H9 (cell line): ENCODE data around the gene PCSK1N. TPM values are rescaled to one million over a fixed set of nuclear protein-coding genes. Genes with fewer than 3 reads are reported as not detected.

Source experiments
- DNase-seq: peaks from one replicate; pipeline ENCODE4 v3.0.0-alpha.2; 2017
- H2AFZ ChIP-seq: one replicate; pipeline ENCODE4 v1.6.1; 2013; ENCODE audit warnings: mild to moderate bottlenecking, low read length, control low read depth, moderate library complexity
- H2AK5ac ChIP-seq: 2 replicates; pipeline ENCODE4 v1.6.1; 2013; ENCODE audit warnings: low read length, control low read depth, mixed read lengths; ENCODE audit not compliant: insufficient read length
- H2BK120ac ChIP-seq: one replicate; pipeline ENCODE4 v1.6.1; 2013; ENCODE audit warnings: low read depth, mild to moderate bottlenecking, low read length, control low read depth, inconsistent platforms; ENCODE audit not compliant: poor library complexity, severe bottlenecking
- H2BK12ac ChIP-seq: 2 replicates; pipeline ENCODE4 v1.6.1; 2013; ENCODE audit warnings: low read length, control low read depth, mixed read lengths, low read depth; ENCODE audit not compliant: insufficient read length
- H2BK15ac ChIP-seq: 2 replicates; pipeline ENCODE4 v1.6.1; 2013; ENCODE audit warnings: low read depth, low read length, control low read depth
- H2BK20ac ChIP-seq: one replicate; pipeline ENCODE4 v1.6.1; 2013; ENCODE audit warnings: low read depth, mild to moderate bottlenecking, low read length, control low read depth, inconsistent platforms; ENCODE audit not compliant: poor library complexity, severe bottlenecking
- H2BK5ac ChIP-seq: 2 replicates; pipeline ENCODE4 v1.6.1; 2013; ENCODE audit warnings: low read length, control low read depth, mixed read lengths; ENCODE audit not compliant: insufficient read length
- H3K14ac ChIP-seq: 2 replicates; pipeline ENCODE4 v1.6.1; 2013; ENCODE audit warnings: low read length, control low read depth; ENCODE audit not compliant: insufficient read depth
- H3K18ac ChIP-seq: 2 replicates; pipeline ENCODE4 v1.6.1; 2013; ENCODE audit warnings: low read depth, mild to moderate bottlenecking, mixed read lengths, low read length, control low read depth; ENCODE audit not compliant: insufficient read length
- H3K23ac ChIP-seq: 2 replicates; pipeline ENCODE4 v1.6.1; 2013; ENCODE audit warnings: low read length, control low read depth, mixed read lengths, low read depth; ENCODE audit not compliant: insufficient read length
- H3K23me2 ChIP-seq: 2 replicates; pipeline ENCODE4 v1.6.1; 2013; ENCODE audit warnings: low read depth, mild to moderate bottlenecking, mixed read lengths, low read length, control low read depth; ENCODE audit not compliant: insufficient read length, poor library complexity, severe bottlenecking
- H3K27ac ChIP-seq: 2 replicates; pipeline ENCODE4 v1.5.1; 2013; ENCODE audit warnings: low read length, control low read depth, mixed read lengths, low read depth; ENCODE audit not compliant: insufficient read length
- H3K27me3 ChIP-seq: 2 replicates; pipeline ENCODE4 v1.6.1; 2013; ENCODE audit warnings: low read length, control low read depth, inconsistent platforms; ENCODE audit not compliant: insufficient read depth
- H3K4ac ChIP-seq: 2 replicates; pipeline ENCODE4 v1.6.1; 2013; ENCODE audit warnings: low read depth, mild to moderate bottlenecking, control low read depth, inconsistent platforms, low read length, moderate library complexity
- H3K4me1 ChIP-seq: 2 replicates; pipeline ENCODE4 v1.6.1; 2013; ENCODE audit warnings: low read length, control low read depth, inconsistent platforms; ENCODE audit not compliant: insufficient read depth
- H3K4me2 ChIP-seq: 2 replicates; pipeline ENCODE4 v1.6.1; 2013; ENCODE audit warnings: low read length, control low read depth, mixed read lengths; ENCODE audit not compliant: insufficient read length, insufficient read depth
- H3K56ac ChIP-seq: 2 replicates; pipeline ENCODE4 v1.6.1; 2013; ENCODE audit warnings: low read depth, mild to moderate bottlenecking, mixed read lengths, low read length, control low read depth; ENCODE audit not compliant: insufficient read length
- H3K79me1 ChIP-seq: 2 replicates; pipeline ENCODE4 v1.6.1; 2013; ENCODE audit warnings: low read depth, mild to moderate bottlenecking, moderate library complexity, low read length, control low read depth, inconsistent platforms; ENCODE audit not compliant: insufficient read depth, poor library complexity, severe bottlenecking
- H3K79me2 ChIP-seq: 2 replicates; pipeline ENCODE4 v1.6.1; 2013; ENCODE audit warnings: low read length, control low read depth, inconsistent platforms; ENCODE audit not compliant: insufficient read depth
- H3K9ac ChIP-seq: 2 replicates; pipeline ENCODE4 v1.6.1; 2013; ENCODE audit warnings: low read length, control low read depth, mixed read lengths; ENCODE audit not compliant: insufficient read length; ENCODE audit errors: extremely low read depth
- H3K9me3 ChIP-seq: one replicate; pipeline ENCODE4 v1.6.1; 2013; ENCODE audit warnings: low read depth, low read length, inconsistent platforms; ENCODE audit not compliant: control insufficient read depth
- H3T11ph ChIP-seq: one replicate; pipeline ENCODE4 v1.6.1; 2013; ENCODE audit warnings: mild to moderate bottlenecking, low read length, control low read depth, inconsistent platforms
- H4K20me1 ChIP-seq: one replicate; pipeline ENCODE4 v1.6.1; 2013; ENCODE audit not compliant: control insufficient read depth, insufficient read length, insufficient read depth
- H4K5ac ChIP-seq: 2 replicates; pipeline ENCODE4 v1.6.1; 2013; ENCODE audit warnings: low read depth, mild to moderate bottlenecking, mixed read lengths, low read length, control low read depth; ENCODE audit not compliant: insufficient read length
- H4K8ac ChIP-seq: replicated peaks from 2 replicates; pipeline ENCODE4 v1.6.1; 2013; ENCODE audit warnings: low read length, control low read depth, mixed read lengths, low read depth; ENCODE audit not compliant: insufficient read length
- H4K91ac ChIP-seq: 2 replicates; pipeline ENCODE4 v1.6.1; 2013; ENCODE audit warnings: low read depth, mild to moderate bottlenecking, moderate library complexity, mixed read lengths, low read length, control low read depth; ENCODE audit not compliant: insufficient read length
- H3K27ac Mint-ChIP-seq, 3 experiments: 2 replicates in 2 of 3; 3 replicates in 1 of 3; pipeline ENCODE4 v1.8.0; 2020 to 2021; ENCODE audit warnings: mixed read lengths in 3 of 3, mild to moderate bottlenecking in 1 of 3, moderate library complexity in 1 of 3
- H3K27me3 Mint-ChIP-seq: 2 replicates; pipeline ENCODE4 v1.8.0; 2021; ENCODE audit warnings: low read depth, mild to moderate bottlenecking, moderate library complexity, mixed read lengths
- H3K36me3 Mint-ChIP-seq, 3 experiments: 2 replicates in 2 of 3; 3 replicates in 1 of 3; pipeline ENCODE4 v1.8.0; 2020 to 2021; ENCODE audit warnings: low read depth in 3 of 3, mixed read lengths in 3 of 3; ENCODE audit not compliant: insufficient read depth in 1 of 3
- H3K4me1 Mint-ChIP-seq, 2 experiments: 2 replicates each; pipeline ENCODE4 v1.8.0; 2020; ENCODE audit warnings: mixed read lengths in 2 of 2
- H3K4me3 Mint-ChIP-seq, 2 experiments: 2 replicates in 1 of 2; 3 replicates in 1 of 2; pipeline ENCODE4 v1.8.0; 2020 to 2021; ENCODE audit warnings: mild to moderate bottlenecking in 2 of 2, mixed read lengths in 2 of 2, moderate library complexity in 1 of 2
- H3K9me3 Mint-ChIP-seq, 2 experiments: 2 replicates in 1 of 2; 3 replicates in 1 of 2; pipeline ENCODE4 v1.8.0; 2020; ENCODE audit warnings: mild to moderate bottlenecking in 2 of 2, mixed read lengths in 2 of 2, moderate library complexity in 1 of 2
- whole genome bisulfite sequencing: extraction: QIAGEN DNeasy Blood & Tissue Kit; methylation state at CpG from one replicate; pipeline ENCODE4 v1.1.7; 2013; ENCODE audit warnings: missing lambda C conversion rate, low lambda C conversion rate, mixed read lengths; ENCODE audit not compliant: insufficient read length; ENCODE audit errors: extremely low coverage; 5-methylcytosine and 5-hydroxymethylcytosine counted together
- total RNA-seq: library from RNA; stranded (reverse); gene quantifications from 2 replicates; pipeline ENCODE4 v1.2.1, GENCODE V29; 2021
- TF ChIP-seq, protein P1 (sequence below): fragments of 200-600 bp; sonication (generic); conservative IDR thresholded peaks from 3 replicates; pipeline ENCODE4 v1.8.0; 2021; ENCODE audit warnings: antibody characterized with exemption, mild to moderate bottlenecking

The PCSK1N gene
- total RNA-seq, 1 experiment from 2014 or later, result 3.9 TPM

DNA sequence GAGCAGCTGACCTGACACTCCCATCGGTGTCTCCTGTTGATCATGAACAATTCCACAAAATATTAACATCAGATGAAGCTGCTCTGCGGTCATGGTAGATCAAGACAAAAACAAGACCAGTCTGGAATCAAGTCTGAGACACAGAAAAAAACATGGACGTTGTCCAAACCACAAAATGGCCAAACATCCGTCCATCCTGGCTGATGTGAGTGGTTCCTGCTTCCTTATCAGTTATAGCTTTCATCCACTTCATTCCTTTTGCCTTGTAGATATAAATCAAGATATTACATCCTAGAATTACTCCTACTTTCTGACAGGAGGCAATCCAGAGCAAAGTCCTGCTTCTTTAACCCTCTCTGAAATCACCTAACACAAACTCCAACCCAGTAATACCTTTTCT lies 28.8 kb upstream of the PCSK1N start:
- DNase-seq, result no peak
- no peak overlapping the region for H2BK120ac ChIP-seq
- H3K4me2 ChIP-seq, result no peak overlapping the region
- no peaks in the 10 kb centered on the region for H3K23me2 ChIP-seq
- no peaks in the 10 kb centered on the region for H3K27me3 ChIP-seq
- no peak overlapping the region for H2AFZ ChIP-seq
- H3K27ac ChIP-seq, result no peak overlapping the region
- no peak overlapping the region for H3K9ac ChIP-seq
- H3K27ac Mint-ChIP-seq, result no peak overlapping the region
- no peaks in the 10 kb centered on the region for H3K79me2 ChIP-seq
- H3K4me3 Mint-ChIP-seq, result no peak overlapping the region
- no peak overlapping the region for H4K91ac ChIP-seq
- no peak overlapping the region for H3K23ac ChIP-seq
- no peak overlapping the region for H4K8ac ChIP-seq
- H4K5ac ChIP-seq, result no peak overlapping the region
- H3K4ac ChIP-seq, result no peak overlapping the region
- H3K56ac ChIP-seq, result no peak overlapping the region
- no peak overlapping the region for H2BK5ac ChIP-seq
- no peak overlapping the region for H3K14ac ChIP-seq
- no peaks in the 10 kb centered on the region for H3K79me1 ChIP-seq
- H4K20me1 ChIP-seq, result no peaks in the 10 kb centered on the region
- no peak overlapping the region for H2AK5ac ChIP-seq
- H3K36me3 Mint-ChIP-seq, result no peaks in the 10 kb centered on the region; a peak in 2 of 7 replicates
- H3K9me3 ChIP-seq, result peaks cover 4% of the 10 kb centered on the region
- H3K4me1 ChIP-seq, result no peaks in the 10 kb centered on the region
- no CpG with 5 or more reads among the region's 4 CpGs for WGBS
- no peak overlapping the region for H2BK12ac ChIP-seq
- H3K27me3 Mint-ChIP-seq, result peaks cover 10% of the 10 kb centered on the region
- H3K4me1 Mint-ChIP-seq, result peaks cover 0 to 7% of the 10 kb centered on the region in 2 experiments; a peak in 1 of 4 replicates
- no peak overlapping the region for H3K18ac ChIP-seq
- no peak overlapping the region for H2BK20ac ChIP-seq
- TF ChIP-seq, protein P1, sequence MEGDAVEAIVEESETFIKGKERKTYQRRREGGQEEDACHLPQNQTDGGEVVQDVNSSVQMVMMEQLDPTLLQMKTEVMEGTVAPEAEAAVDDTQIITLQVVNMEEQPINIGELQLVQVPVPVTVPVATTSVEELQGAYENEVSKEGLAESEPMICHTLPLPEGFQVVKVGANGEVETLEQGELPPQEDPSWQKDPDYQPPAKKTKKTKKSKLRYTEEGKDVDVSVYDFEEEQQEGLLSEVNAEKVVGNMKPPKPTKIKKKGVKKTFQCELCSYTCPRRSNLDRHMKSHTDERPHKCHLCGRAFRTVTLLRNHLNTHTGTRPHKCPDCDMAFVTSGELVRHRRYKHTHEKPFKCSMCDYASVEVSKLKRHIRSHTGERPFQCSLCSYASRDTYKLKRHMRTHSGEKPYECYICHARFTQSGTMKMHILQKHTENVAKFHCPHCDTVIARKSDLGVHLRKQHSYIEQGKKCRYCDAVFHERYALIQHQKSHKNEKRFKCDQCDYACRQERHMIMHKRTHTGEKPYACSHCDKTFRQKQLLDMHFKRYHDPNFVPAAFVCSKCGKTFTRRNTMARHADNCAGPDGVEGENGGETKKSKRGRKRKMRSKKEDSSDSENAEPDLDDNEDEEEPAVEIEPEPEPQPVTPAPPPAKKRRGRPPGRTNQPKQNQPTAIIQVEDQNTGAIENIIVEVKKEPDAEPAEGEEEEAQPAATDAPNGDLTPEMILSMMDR, result no peak
- peaks cover 64 to 79% of the 10 kb centered on the region in 2 experiments for H3K9me3 Mint-ChIP-seq
- no peak overlapping the region for H2BK15ac ChIP-seq
- H3T11ph ChIP-seq, result no peak overlapping the region
